Astrocyte (in vitro differentiated cells and primary cell): ENCODE data around the gene PRORP. TPM values are rescaled to one million over a fixed set of nuclear protein-coding genes. Genes with fewer than 3 reads are reported as not detected.

Experiments used
- DNase-seq: peaks from one replicate; pipeline ENCODE4 v3.0.0-alpha.2; 2010; ENCODE audit warnings: low read depth
- FAIRE-seq: peaks from 2 replicates; lab custom pipeline; 2011; peaks lifted over from hg19 to GRCh38; lab: Jason Lieb, UNC
- H2AFZ ChIP-seq: 2 replicates; pipeline ENCODE4 v1.6.0; 2012; ENCODE audit warnings: low read depth, low read length, inconsistent platforms
- H3K27ac ChIP-seq: 2 replicates; pipeline ENCODE4 v1.5.1; 2011; ENCODE audit warnings: low read depth, low read length, inconsistent platforms
- H3K27me3 ChIP-seq: 2 replicates; pipeline ENCODE4 v1.6.0; 2011; ENCODE audit warnings: low read length, inconsistent platforms; ENCODE audit not compliant: insufficient read depth
- H3K36me3 ChIP-seq: 2 replicates; pipeline ENCODE4 v1.5.1; 2011; ENCODE audit warnings: low read length, inconsistent platforms; ENCODE audit not compliant: insufficient read depth
- H3K4me1 ChIP-seq: 2 replicates; pipeline ENCODE4 v1.5.1; 2011; ENCODE audit warnings: low read length, inconsistent platforms; ENCODE audit not compliant: insufficient read depth
- H3K4me2 ChIP-seq: 2 replicates; pipeline ENCODE4 v1.6.0; 2012; ENCODE audit warnings: low read length, inconsistent platforms
- H3K4me3 ChIP-seq: 2 replicates; pipeline ENCODE4 v1.5.1; 2011; ENCODE audit warnings: low read depth, mild to moderate bottlenecking, low read length, inconsistent platforms; ENCODE audit not compliant: insufficient read depth
- H3K79me2 ChIP-seq: 2 replicates; pipeline ENCODE4 v1.6.0; 2012; ENCODE audit warnings: mild to moderate bottlenecking, low read length, inconsistent platforms; ENCODE audit not compliant: insufficient read depth
- H3K9ac ChIP-seq: 2 replicates; pipeline ENCODE4 v1.6.0; 2012; ENCODE audit warnings: mild to moderate bottlenecking, low read length, inconsistent platforms
- H3K9me3 ChIP-seq: 2 replicates; pipeline ENCODE4 v1.5.1; 2012; ENCODE audit warnings: low read depth, mild to moderate bottlenecking, low read length, inconsistent platforms; ENCODE audit not compliant: insufficient read depth
- H4K20me1 ChIP-seq: 2 replicates; pipeline ENCODE4 v1.6.0; 2012; ENCODE audit warnings: low read length, inconsistent platforms; ENCODE audit not compliant: insufficient read depth
- H3K27ac Mint-ChIP-seq: one replicate; pipeline ENCODE4 v1.8.0; 2021; ENCODE audit warnings: mild to moderate bottlenecking, mixed read lengths; ENCODE audit not compliant: unreplicated experiment
- H3K27me3 Mint-ChIP-seq: one replicate; pipeline ENCODE4 v1.8.0; 2021; ENCODE audit warnings: low read depth, mixed read lengths; ENCODE audit not compliant: unreplicated experiment
- H3K36me3 Mint-ChIP-seq: one replicate; pipeline ENCODE4 v1.8.0; 2021; ENCODE audit warnings: low read depth, mixed read lengths; ENCODE audit not compliant: unreplicated experiment
- H3K4me1 Mint-ChIP-seq: one replicate; pipeline ENCODE4 v1.8.0; 2021; ENCODE audit warnings: low read depth, mixed read lengths; ENCODE audit not compliant: unreplicated experiment
- H3K4me3 Mint-ChIP-seq: one replicate; pipeline ENCODE4 v1.8.0; 2021; ENCODE audit warnings: mild to moderate bottlenecking, moderate library complexity, mixed read lengths; ENCODE audit not compliant: unreplicated experiment
- H3K9me3 Mint-ChIP-seq: one replicate; pipeline ENCODE4 v1.8.0; 2021; ENCODE audit warnings: mild to moderate bottlenecking, mixed read lengths; ENCODE audit not compliant: unreplicated experiment
- CTCF ChIP-seq: IDR thresholded peaks from 2 replicates; pipeline ENCODE4 v1.5.1; 2011; ENCODE audit warnings: low read depth, mild to moderate bottlenecking, inconsistent platforms, low read length, moderate library complexity; ENCODE audit not compliant: insufficient read depth
- EZH2 ChIP-seq: IDR thresholded peaks from 2 replicates; pipeline ENCODE4 v1.6.1; 2012; ENCODE audit warnings: mild to moderate bottlenecking, low read length, inconsistent platforms; ENCODE audit not compliant: insufficient read depth
- total RNA-seq: library from RNA; stranded (reverse); gene quantifications from 2 replicates; pipeline ENCODE4 v1.2.1, GENCODE V29; 2021

Gene PRORP
- total RNA-seq, 1 donor from 2014 or later: 32.4 TPM

- Histone ChIP-seq H3K9ac (no peak overlapping the region), H3K9me3 (no peaks in the 10 kb centered on the region), H3K79me2 (peaks cover 24% of the 10 kb centered on the region), H3K4me2 (no peak overlapping the region), H3K4me1 (no peaks in the 10 kb centered on the region), H3K36me3 (peaks cover 2% of the 10 kb centered on the region), H3K27ac (no peak overlapping the region), H2AFZ (no peak overlapping the region), H3K4me3 (no peak overlapping the region), H4K20me1 (peaks cover 25% of the 10 kb centered on the region), H3K27me3 (no peaks in the 10 kb centered on the region)
- FAIRE-seq (no peak), DNase-seq (no peak)
- H3K4me3 Mint-ChIP-seq: no peak overlapping the region
- H3K4me1 Mint-ChIP-seq: peaks cover 9% of the 10 kb centered on the region
- no peak overlapping the region for H3K27ac Mint-ChIP-seq
- no peaks in the 10 kb centered on the region for H3K27me3 Mint-ChIP-seq
- H3K9me3 Mint-ChIP-seq: peaks cover 7% of the 10 kb centered on the region
- no peak for TF ChIP-seq EZH2
- TF ChIP-seq CTCF: no peak
- H3K36me3 Mint-ChIP-seq: peaks cover 31% of the 10 kb centered on the region
Measured at GRCh38 chr14:35133542-35134328, 11.4 kb downstream of the PRORP start.

- Histone ChIP-seq H3K36me3 (peaks cover 2% of the 10 kb centered on the region), H3K4me1 (no peaks in the 10 kb centered on the region), H3K4me2 (no peak overlapping the region), H3K79me2 (peaks cover 18% of the 10 kb centered on the region), H3K9me3 (no peaks in the 10 kb centered on the region), H4K20me1 (peaks cover 26% of the 10 kb centered on the region), H3K27ac (no peak overlapping the region), H3K27me3 (no peaks in the 10 kb centered on the region), H3K4me3 (no peak overlapping the region), H2AFZ (no peak overlapping the region), H3K9ac (no peak overlapping the region)
- no peak overlapping the region for H3K27ac Mint-ChIP-seq
- peaks cover 7% of the 10 kb centered on the region for H3K9me3 Mint-ChIP-seq
- H3K36me3 Mint-ChIP-seq: peaks cover 31% of the 10 kb centered on the region
- FAIRE-seq (no peak), DNase-seq (no peak)
- peak overlapping the region; percentile 27 for H3K4me3 Mint-ChIP-seq
- H3K4me1 Mint-ChIP-seq: peaks cover 9% of the 10 kb centered on the region
- no peaks in the 10 kb centered on the region for H3K27me3 Mint-ChIP-seq
- TF ChIP-seq EZH2: no peak
Measured at GRCh38 chr14:35134329-35135123, 12.2 kb downstream of the PRORP start.

GRCh38 chr14:35138585-35138984 is 16.2 kb downstream of the PRORP start:
- Mint-ChIP-seq H3K27me3 (no peaks in the 10 kb centered on the region), H3K9me3 (no peaks in the 10 kb centered on the region), H3K27ac (no peak overlapping the region), H3K4me1 (peaks cover 9% of the 10 kb centered on the region), H3K36me3 (peaks cover 16% of the 10 kb centered on the region), H3K4me3 (no peak overlapping the region)
- TF ChIP-seq CTCF (no peak), EZH2 (no peak)
- DNase-seq (no peak), FAIRE-seq (no peak)
- no peaks in the 10 kb centered on the region for H3K9me3 ChIP-seq
- H3K4me3 ChIP-seq: no peak overlapping the region
- no peak overlapping the region for H2AFZ ChIP-seq
- peaks cover 2% of the 10 kb centered on the region for H3K36me3 ChIP-seq
- H3K4me2 ChIP-seq: no peak overlapping the region
- no peaks in the 10 kb centered on the region for H3K27me3 ChIP-seq
- H3K4me1 ChIP-seq: no peaks in the 10 kb centered on the region
- H3K9ac ChIP-seq: no peak overlapping the region
- H3K79me2 ChIP-seq: peaks cover 17% of the 10 kb centered on the region
- H3K27ac ChIP-seq: no peak overlapping the region
- peaks cover 32% of the 10 kb centered on the region for H4K20me1 ChIP-seq
